ENCODE results near the gene MFNG.
"Not testable (repeated sequence)": the region's sequence is repeated elsewhere in the genome, so short reads cannot be mapped to it uniquely, and the experiment has no call there.

MFNG gene

DNA sequence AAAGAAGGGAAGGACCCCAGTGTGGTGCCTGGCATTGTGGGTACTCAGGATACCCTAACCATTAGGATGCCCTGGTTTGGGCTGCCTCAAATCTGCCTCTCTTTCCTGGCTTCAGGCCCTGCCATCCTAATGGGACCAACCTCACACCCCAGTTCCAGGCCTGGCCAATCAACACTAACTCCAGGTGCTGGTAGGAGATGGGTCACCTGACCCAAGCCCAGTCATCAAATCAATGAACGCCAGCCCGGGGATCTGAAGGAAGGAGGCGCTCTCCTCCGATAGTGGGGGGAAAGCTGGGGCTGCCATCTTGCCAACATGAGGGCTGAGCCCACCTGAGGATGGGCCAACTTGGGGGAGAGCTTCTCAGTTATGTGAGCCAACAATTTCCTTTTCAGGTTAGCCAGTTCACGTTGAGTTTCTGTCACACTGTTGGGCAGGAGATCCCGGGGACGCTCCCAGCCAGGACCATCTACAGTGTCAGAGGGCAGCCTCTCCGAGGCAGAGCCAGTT, 12.7 kb downstream of the MFNG start:
- TF ChIP-seq, protein P1, sequence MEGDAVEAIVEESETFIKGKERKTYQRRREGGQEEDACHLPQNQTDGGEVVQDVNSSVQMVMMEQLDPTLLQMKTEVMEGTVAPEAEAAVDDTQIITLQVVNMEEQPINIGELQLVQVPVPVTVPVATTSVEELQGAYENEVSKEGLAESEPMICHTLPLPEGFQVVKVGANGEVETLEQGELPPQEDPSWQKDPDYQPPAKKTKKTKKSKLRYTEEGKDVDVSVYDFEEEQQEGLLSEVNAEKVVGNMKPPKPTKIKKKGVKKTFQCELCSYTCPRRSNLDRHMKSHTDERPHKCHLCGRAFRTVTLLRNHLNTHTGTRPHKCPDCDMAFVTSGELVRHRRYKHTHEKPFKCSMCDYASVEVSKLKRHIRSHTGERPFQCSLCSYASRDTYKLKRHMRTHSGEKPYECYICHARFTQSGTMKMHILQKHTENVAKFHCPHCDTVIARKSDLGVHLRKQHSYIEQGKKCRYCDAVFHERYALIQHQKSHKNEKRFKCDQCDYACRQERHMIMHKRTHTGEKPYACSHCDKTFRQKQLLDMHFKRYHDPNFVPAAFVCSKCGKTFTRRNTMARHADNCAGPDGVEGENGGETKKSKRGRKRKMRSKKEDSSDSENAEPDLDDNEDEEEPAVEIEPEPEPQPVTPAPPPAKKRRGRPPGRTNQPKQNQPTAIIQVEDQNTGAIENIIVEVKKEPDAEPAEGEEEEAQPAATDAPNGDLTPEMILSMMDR (IDR thresholded peaks at IDR 0.05; ENCODE audit: low read depth, low read length, missing control alignments): no peak
- H3K4me3 ChIP-seq (ENCODE audit: low read depth, low read length): no peak overlapping the region
- no peak for DNase-seq (ENCODE audit: low read depth)
- in situ Hi-C loops (cut with HindIII; ENCODE audit: low sequenced_read_pairs): no loop called here

DNA sequence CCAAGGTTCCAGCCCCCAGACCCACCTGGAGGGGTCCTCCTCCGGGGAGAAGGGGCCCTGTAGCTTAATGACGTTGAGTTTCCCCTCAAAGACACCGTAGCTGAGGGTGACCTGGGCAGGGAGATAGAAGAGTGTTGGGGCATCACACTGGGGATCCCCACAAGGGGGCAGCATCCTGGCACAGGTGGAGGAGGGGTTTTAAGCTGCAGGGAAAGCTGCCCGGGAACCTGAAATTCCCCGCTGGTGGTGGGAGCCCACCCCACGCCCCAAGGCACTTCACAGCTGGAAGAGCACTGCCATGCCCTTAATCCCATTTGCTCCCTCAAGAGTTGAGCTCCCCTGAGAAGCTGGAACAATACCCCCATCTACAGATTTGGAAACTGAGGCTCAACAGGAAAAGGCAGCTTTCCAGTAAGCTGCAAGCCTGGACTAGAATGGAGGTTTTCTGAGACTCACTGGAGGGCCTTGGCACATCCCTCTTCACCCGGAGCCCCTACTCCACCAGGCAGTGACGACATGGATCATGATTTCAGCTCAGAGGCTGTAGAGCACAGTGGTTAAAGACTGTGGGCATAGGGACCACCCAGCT, 13.7 kb downstream of the MFNG start:
- H3K4me3 ChIP-seq (ENCODE audit: low read depth, low read length): no peak overlapping the region
- TF ChIP-seq, protein P1 (IDR thresholded peaks at IDR 0.05; ENCODE audit: low read depth, low read length, missing control alignments): peak; percentile 70
- no peak for DNase-seq (ENCODE audit: low read depth)
- in situ Hi-C loops (cut with HindIII; ENCODE audit: low sequenced_read_pairs): no loop called here

DNA sequence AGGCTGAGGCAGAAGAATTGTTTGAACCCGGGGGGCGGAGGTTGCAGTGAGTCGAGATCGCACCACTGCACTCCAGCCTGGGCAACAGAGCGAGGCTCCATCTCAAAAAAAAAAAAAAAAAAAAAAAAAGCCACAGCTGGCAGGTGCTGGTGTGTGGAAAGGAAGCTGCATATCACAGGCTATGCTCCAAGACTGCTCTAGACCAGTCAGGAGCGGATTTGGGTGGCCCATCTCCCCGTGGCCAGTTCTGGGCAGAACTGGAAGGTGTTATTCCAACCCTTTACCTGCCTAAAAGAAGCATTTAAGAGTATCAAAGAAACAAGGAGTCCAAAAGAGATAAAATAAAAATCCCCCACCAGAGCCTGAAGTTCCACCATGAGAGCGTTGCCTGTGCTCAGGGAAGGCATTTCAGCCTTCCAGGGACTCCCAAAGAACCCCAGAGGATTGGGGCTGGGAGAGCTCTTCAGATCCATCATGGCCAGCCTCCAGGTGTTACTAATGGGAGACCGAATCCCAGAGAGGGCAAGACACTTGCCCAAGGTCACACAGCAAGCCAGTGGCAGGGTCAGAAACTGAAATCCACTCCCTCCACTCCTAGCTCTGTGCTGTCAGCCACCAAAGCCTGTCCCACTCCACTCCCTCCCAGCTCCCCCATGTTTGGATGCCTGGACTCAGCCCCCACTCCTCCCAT, 14.3 kb downstream of the MFNG start:
- no peak for DNase-seq (ENCODE audit: low read depth)
- TF ChIP-seq, protein P1 (IDR thresholded peaks at IDR 0.05; ENCODE audit: low read depth, low read length, missing control alignments): no peak
- H3K4me3 ChIP-seq (ENCODE audit: low read depth, low read length): no peak overlapping the region
- in situ Hi-C loops (cut with HindIII; ENCODE audit: low sequenced_read_pairs): no loop called here

DNA sequence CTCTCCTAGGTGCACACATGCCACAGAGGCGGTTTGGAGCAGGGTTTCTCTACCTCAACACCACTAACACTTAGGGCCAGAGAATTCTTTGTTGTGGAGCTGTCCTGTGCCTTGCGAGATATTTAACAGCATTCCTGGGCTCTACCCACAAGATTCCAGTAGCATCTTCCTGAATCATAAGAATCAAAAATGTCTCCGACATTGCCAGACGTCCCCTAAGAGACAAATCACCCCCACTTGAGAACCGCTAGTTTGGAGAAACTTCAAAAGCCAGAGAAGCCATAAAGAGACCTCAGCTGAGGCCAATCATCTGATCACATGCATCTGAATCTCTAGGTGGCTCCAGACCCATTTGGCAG, 16.1 kb downstream of the MFNG start:
- in situ Hi-C loops (cut with HindIII; ENCODE audit: low sequenced_read_pairs): no loop called here
- no peak overlapping the region for H3K4me3 ChIP-seq (ENCODE audit: low read depth, low read length)

DNA sequence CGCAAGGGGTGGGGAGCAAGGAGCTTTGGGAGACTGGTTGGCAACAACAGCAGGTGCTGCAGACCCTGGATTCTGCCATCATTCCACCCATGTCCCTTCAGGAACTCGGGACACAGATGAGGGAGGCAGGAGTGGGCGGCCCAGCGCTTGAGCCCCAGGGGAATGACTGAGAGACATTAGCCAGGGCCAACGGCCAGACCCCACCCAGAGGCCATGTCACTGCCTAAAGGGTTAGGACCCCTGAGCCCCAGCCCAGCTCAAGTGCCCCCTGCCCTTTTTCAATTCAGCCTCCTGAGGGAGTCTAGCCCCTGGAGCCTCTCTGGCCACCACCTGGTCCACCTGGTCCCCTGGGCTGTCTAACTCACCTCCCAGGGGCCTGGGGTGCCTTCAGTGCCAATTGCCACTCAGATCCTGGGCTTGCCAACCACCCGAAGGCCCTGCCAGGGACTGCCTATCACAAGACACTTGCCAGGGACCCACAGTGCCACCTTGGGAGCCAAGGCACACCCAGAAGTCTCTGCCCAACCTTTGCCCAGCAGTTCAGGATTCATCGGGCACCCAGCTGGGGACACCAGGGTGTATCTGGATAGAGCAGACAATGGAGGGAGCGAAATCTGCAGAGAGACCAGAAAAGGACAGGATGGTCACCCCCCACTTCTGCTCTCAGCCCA, 16.6 kb downstream of the MFNG start:
- no peak for DNase-seq (ENCODE audit: low read depth)
- TF ChIP-seq, protein P1 (IDR thresholded peaks at IDR 0.05; ENCODE audit: low read depth, low read length, missing control alignments): no peak
- in situ Hi-C loops (cut with HindIII; ENCODE audit: low sequenced_read_pairs): no loop called here
- no peak overlapping the region for H3K4me3 ChIP-seq (ENCODE audit: low read depth, low read length)

More for the DNA sequence above, 16.1 kb downstream of the MFNG start:
- TF ChIP-seq, protein P1 (IDR thresholded peaks at IDR 0.05; ENCODE audit: low read depth, low read length, missing control alignments): no peak
- no peak for DNase-seq (ENCODE audit: low read depth)

DNA sequence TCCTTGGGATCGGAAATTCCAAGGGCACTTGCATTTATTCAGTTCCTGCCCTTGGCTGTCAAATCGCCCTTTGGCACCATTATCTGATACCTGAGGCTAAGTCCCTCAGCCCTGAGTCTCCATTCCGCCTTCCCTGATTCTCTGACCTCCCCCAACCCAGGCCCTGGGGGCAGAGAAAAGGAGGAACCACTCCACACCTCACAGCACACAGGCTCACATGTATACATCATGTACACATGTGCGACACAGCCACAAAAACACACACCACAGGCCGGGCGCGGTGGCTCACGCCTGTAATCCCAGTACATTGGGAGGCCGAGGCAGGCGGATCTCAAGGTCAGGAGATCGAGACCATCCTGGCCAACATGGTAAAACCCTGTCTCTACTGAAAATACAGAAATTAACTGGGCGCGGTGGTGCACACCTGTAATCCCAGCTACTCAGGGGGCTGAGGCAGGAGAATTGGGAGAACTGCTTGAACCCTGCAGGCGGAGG, 17.9 kb downstream of the MFNG start:
- H3K4me3 ChIP-seq (ENCODE audit: low read depth, low read length); in situ Hi-C loops (cut with HindIII; ENCODE audit: low sequenced_read_pairs); DNase-seq (ENCODE audit: low read depth): not testable (repeated sequence)
